OCI-LY7 (cell line): ENCODE measurements around the gene ANO8. TPM values are rescaled to one million over a fixed set of nuclear protein-coding genes. Genes with fewer than 3 reads are reported as not detected.

Source experiments
- BruUV-seq: library from RNA; stranded (reverse); fragments of 400-500 nt; replicated peaks from 2 replicates; lab custom pipeline; 2021; lab: Mats Ljungman, UMichigan
- CTCF ChIA-PET: fragments of 300-600 bp; sonication (Branson Sonifier 250); formaldehyde crosslinking; loops from one replicate; lab custom pipeline; 2022; ENCODE audit warnings: antibody characterized with exemption; ENCODE audit not compliant: unreplicated experiment; lab: Charles Lee
- POLR2A ChIA-PET: fragments of 300-600 bp; sonication (Branson Sonifier 250); formaldehyde crosslinking; loops from one replicate; lab custom pipeline; 2022; ENCODE audit warnings: antibody characterized with exemption; lab: Charles Lee
- DNase-seq: peaks from one replicate; pipeline ENCODE4 v3.0.0-alpha.2; 2015; ENCODE audit warnings: low spot score
- H2AFZ ChIP-seq: fragments of 200-600 bp; sonication (generic), shearing (Covaris generic); 2 replicates; pipeline ENCODE4 v1.6.1; 2014; ENCODE audit warnings: mild to moderate bottlenecking, antibody characterized with exemption, low read length, moderate library complexity
- H3K27ac ChIP-seq: fragments of 200-600 bp; sonication (generic); 2 replicates; pipeline ENCODE4 v1.5.1; 2014; ENCODE audit warnings: mixed run types, low read depth, mild to moderate bottlenecking, moderate library complexity, low read length, inconsistent platforms; ENCODE audit not compliant: poor library complexity, severe bottlenecking
- H3K36me3 ChIP-seq: fragments of 200-600 bp; sonication (generic); 2 replicates; pipeline ENCODE4 v1.6.1; 2014; ENCODE audit warnings: mild to moderate bottlenecking, antibody characterized with exemption, low read length, moderate library complexity, mixed read lengths; ENCODE audit not compliant: insufficient read depth
- H3K4me1 ChIP-seq: fragments of 200-600 bp; sonication (generic); 2 replicates; pipeline ENCODE4 v1.5.1; 2014; ENCODE audit warnings: mild to moderate bottlenecking, low read length; ENCODE audit not compliant: insufficient read depth, poor library complexity, severe bottlenecking
- H3K4me2 ChIP-seq: fragments of 200-600 bp; sonication (generic); 2 replicates; pipeline ENCODE4 v1.6.1; 2014; ENCODE audit warnings: mild to moderate bottlenecking, low read length
- H3K4me3 ChIP-seq: fragments of 200-600 bp; sonication (generic); 2 replicates; pipeline ENCODE4 v1.5.1; 2014; ENCODE audit warnings: mild to moderate bottlenecking, low read depth, low read length; ENCODE audit not compliant: poor library complexity, severe bottlenecking
- H3K79me2 ChIP-seq: fragments of 200-600 bp; sonication (generic); 2 replicates; pipeline ENCODE4 v1.6.1; 2016; ENCODE audit warnings: low read depth, mild to moderate bottlenecking, low read length, moderate library complexity, mixed read lengths; ENCODE audit not compliant: insufficient read depth
- H3K9me2 ChIP-seq: fragments of 200-600 bp; sonication (generic); 2 replicates; pipeline ENCODE4 v1.6.1; 2016; ENCODE audit warnings: mild to moderate bottlenecking, low read length, mixed read lengths; ENCODE audit not compliant: insufficient read depth
- H3K9me3 ChIP-seq: fragments of 200-600 bp; sonication (generic); 2 replicates; pipeline ENCODE4 v1.6.1; 2014; ENCODE audit warnings: mild to moderate bottlenecking, mixed run types, low read length, mixed read lengths
- H4K20me1 ChIP-seq: fragments of 200-600 bp; sonication (generic); 2 replicates; pipeline ENCODE4 v1.6.1; 2014; ENCODE audit warnings: mild to moderate bottlenecking, antibody characterized with exemption, low read length, moderate library complexity, mixed read lengths; ENCODE audit not compliant: insufficient read depth
- CTCF ChIP-seq: fragments of 200-600 bp; sonication (generic); conservative IDR thresholded peaks from 2 replicates; pipeline ENCODE4 v1.5.1; 2014; ENCODE audit warnings: mild to moderate bottlenecking, antibody characterized with exemption, low read length, moderate library complexity, mixed read lengths
- EZH2phosphoT487 ChIP-seq: fragments of 200-600 bp; sonication (generic); IDR thresholded peaks from 2 replicates; pipeline ENCODE4 v1.6.1; 2018; ENCODE audit warnings: low read depth, borderline replicate concordance, mild to moderate bottlenecking, mixed run types, antibody characterized with exemption, low read length, moderate library complexity, mixed read lengths
- intact Hi-C: fragments of 100-400 bp; cut with micrococcal nuclease; formaldehyde crosslinking; loops from one replicate; pipeline ENCODE4 v1.10.0; 2022; ENCODE audit not compliant: unreplicated experiment
- total RNA-seq, 2 experiments: library from RNA; depleted of rRNA in 1 of 2; stranded (reverse); fragments of >200 nt in 1 of 2; shearing (Covaris generic) in 1 of 2; gene quantifications; 2 replicates each; pipeline ENCODE4 v1.2.3, GENCODE V29; 2014 to 2022

ANO8 gene
- total RNA-seq, 2 experiments from 2014 or later = 4.3 to 13.5 TPM

GRCh38 chr19:17303167-17303939, 31.3 kb downstream of the ANO8 start, which contains the start of gene ABHD8:
Gene ABHD8 (minus strand): TSS chr19:17303425. CDS start chr19:17301616, 1,809 bp downstream.
- BruUV-seq = no TSS peak
- H2AFZ ChIP-seq = peak within 1 kb of the TSS; percentile 29; the same call in 1 of the 2 replicates
- H3K4me1 ChIP-seq = peaks cover 40% of the 10 kb centered on the region
- TF ChIP-seq EZH2phosphoT487 (no peak), CTCF (peak; percentile 39)
- no peaks in the 10 kb centered on the region for H3K9me3 ChIP-seq
- peak within 1 kb of the TSS; percentile 95 for H3K4me2 ChIP-seq
- peak; percentile 98 for DNase-seq
- no peaks in the 10 kb centered on the region for H3K9me2 ChIP-seq
- intact Hi-C loops = no loop called here
- H3K36me3 ChIP-seq = peaks cover 12% of the 10 kb centered on the region
- H3K4me3 ChIP-seq = peak within 1 kb of the TSS; percentile 74
- H3K79me2 ChIP-seq = peaks cover 8% of the 10 kb centered on the region
- H4K20me1 ChIP-seq = no peaks in the 10 kb centered on the region
- H3K27ac ChIP-seq = peak within 1 kb of the TSS; percentile 90
- ChIA-PET CTCF (interaction anchor here (1.4 kb wide), 1 partner anchor 9 kb away, joined by 3 read pairs; no protein-coding TSS in a partner anchor), POLR2A (no interaction called here)

GRCh38 chr19:17302391-17303166, 32.1 kb downstream of the ANO8 start:
- ChIA-PET POLR2A (no interaction called here), CTCF (interaction anchor here (1.4 kb wide), 1 partner anchor 9 kb away, joined by 3 read pairs; no protein-coding TSS in a partner anchor)
- peaks cover 16% of the 10 kb centered on the region for H3K36me3 ChIP-seq
- intact Hi-C loops = no loop called here
- peak overlapping the region; percentile 74 for H3K4me3 ChIP-seq
- BruUV-seq = no TSS peak
- H3K27ac ChIP-seq = peak overlapping the region; percentile 36
- H3K4me2 ChIP-seq = peak overlapping the region; percentile 95
- H3K79me2 ChIP-seq = peaks cover 8% of the 10 kb centered on the region
- H3K9me2 ChIP-seq = no peaks in the 10 kb centered on the region
- peaks cover 35% of the 10 kb centered on the region for H3K4me1 ChIP-seq
- H3K9me3 ChIP-seq = no peaks in the 10 kb centered on the region
- no peak for TF ChIP-seq CTCF
- no peak for TF ChIP-seq EZH2phosphoT487
- H4K20me1 ChIP-seq = no peaks in the 10 kb centered on the region
- no peak overlapping the region; the same call in 1 of the 2 replicates for H2AFZ ChIP-seq
- DNase-seq = peak; percentile 51
